ENCODE measurements around the gene ANXA8. TPM values are rescaled to one million over a fixed set of nuclear protein-coding genes. Genes with fewer than 3 reads are reported as not detected.

ANXA8 gene
- total and polyA plus RNA-seq, 2 donors (not counting 3 experiments of a cell fraction or from before 2014, with no cell fraction given): not detected

GRCh38 chr10:47424231-47424630 is 59.7 kb downstream of the ANXA8 start:
- no peak overlapping the region for H3K4me3 ChIP-seq (replicated peaks in 1 of 3; ENCODE audit: insufficient read depth in 1 of 3, low read depth in 1 of 3, low read length in 3 of 3)
- H3K79me2 ChIP-seq (ENCODE audit: control insufficient read depth, insufficient read depth, low read length): no peaks in the 10 kb centered on the region
- ChIA-PET POLR2A (no interaction called here), CTCF (interaction anchor here (1.1 kb wide), 1 partner anchor 62 kb away, joined by 3 read pairs; no protein-coding TSS in a partner anchor)
- dilution Hi-C loops (cut with MboI; ENCODE audit: extremely low pct_ligation_motif_present, low sequenced_read_pairs) (no loop called here), intact Hi-C loops (cut with micrococcal nuclease) (no loop called here)
- no peaks in the 10 kb centered on the region for H3K9me1 ChIP-seq (replicated peaks; ENCODE audit: control insufficient read depth, extremely low read depth, insufficient read depth, low read length)
- no peaks in the 10 kb centered on the region for H3K27me3 ChIP-seq (ENCODE audit: control insufficient read depth in 2 of 2, insufficient read depth in 2 of 2, low read length in 2 of 2)
- no peak overlapping the region for H3K4me2 ChIP-seq (ENCODE audit: insufficient read depth, low read length)
- TF ChIP-seq POLR2A (IDR thresholded peaks at IDR 0.05; ENCODE audit: low read depth, low read length): no peak
- TF ChIP-seq, protein P1, sequence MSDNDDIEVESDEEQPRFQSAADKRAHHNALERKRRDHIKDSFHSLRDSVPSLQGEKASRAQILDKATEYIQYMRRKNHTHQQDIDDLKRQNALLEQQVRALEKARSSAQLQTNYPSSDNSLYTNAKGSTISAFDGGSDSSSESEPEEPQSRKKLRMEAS (IDR thresholded peaks at IDR 0.05; ENCODE audit: insufficient read depth, insufficient read length): no peak
- TF ChIP-seq POLR2AphosphoS5 (IDR thresholded peaks at IDR 0.05; ENCODE audit: insufficient read depth, low read depth, low read length): no peak
- no peak for TF ChIP-seq GATA2 (IDR thresholded peaks at IDR 0.05; ENCODE audit: insufficient read depth, insufficient read length, low read depth, low read length)
- no peak for TF ChIP-seq MYC (IDR thresholded peaks at IDR 0.05; ENCODE audit: low read depth, low read length)
- TF ChIP-seq FOS (IDR thresholded peaks at IDR 0.05; ENCODE audit: borderline replicate concordance, insufficient read depth, low read length): no peak
- no peak for TF ChIP-seq JUN (IDR thresholded peaks at IDR 0.05; ENCODE audit: borderline replicate concordance, insufficient read depth, insufficient read length, low read depth)
- no peak for TF ChIP-seq EZH2 (IDR thresholded peaks at IDR 0.05; ENCODE audit: borderline replicate concordance, low read depth, low read length, severe bottlenecking)
- TF ChIP-seq, protein P2, sequence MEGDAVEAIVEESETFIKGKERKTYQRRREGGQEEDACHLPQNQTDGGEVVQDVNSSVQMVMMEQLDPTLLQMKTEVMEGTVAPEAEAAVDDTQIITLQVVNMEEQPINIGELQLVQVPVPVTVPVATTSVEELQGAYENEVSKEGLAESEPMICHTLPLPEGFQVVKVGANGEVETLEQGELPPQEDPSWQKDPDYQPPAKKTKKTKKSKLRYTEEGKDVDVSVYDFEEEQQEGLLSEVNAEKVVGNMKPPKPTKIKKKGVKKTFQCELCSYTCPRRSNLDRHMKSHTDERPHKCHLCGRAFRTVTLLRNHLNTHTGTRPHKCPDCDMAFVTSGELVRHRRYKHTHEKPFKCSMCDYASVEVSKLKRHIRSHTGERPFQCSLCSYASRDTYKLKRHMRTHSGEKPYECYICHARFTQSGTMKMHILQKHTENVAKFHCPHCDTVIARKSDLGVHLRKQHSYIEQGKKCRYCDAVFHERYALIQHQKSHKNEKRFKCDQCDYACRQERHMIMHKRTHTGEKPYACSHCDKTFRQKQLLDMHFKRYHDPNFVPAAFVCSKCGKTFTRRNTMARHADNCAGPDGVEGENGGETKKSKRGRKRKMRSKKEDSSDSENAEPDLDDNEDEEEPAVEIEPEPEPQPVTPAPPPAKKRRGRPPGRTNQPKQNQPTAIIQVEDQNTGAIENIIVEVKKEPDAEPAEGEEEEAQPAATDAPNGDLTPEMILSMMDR (IDR thresholded peaks at IDR 0.05; ENCODE audit: extremely low read depth in 1 of 2, insufficient read depth in 1 of 2, low read depth in 1 of 2, low read length in 2 of 2): no peak
- no peaks in the 10 kb centered on the region for H4K20me1 ChIP-seq (replicated peaks; ENCODE audit: control insufficient read depth, extremely low read depth, insufficient read depth, low read length)
- DNase-seq (ENCODE audit: low read depth, low spot score): no peak
- no peak for FAIRE-seq
- H3K9ac ChIP-seq (replicated peaks; ENCODE audit: extremely low read depth, insufficient read depth, low read length): no peak overlapping the region
- H2AFZ ChIP-seq (ENCODE audit: low read depth, low read length): no peak overlapping the region
- H3K36me3 ChIP-seq (ENCODE audit: control insufficient read depth in 2 of 2, extremely low read depth in 1 of 2, insufficient read depth in 2 of 2, low read length in 2 of 2): no peaks in the 10 kb centered on the region
- no TSS peak for BruUV-seq (replicated peaks)
- no peaks in the 10 kb centered on the region for H3K4me1 ChIP-seq (ENCODE audit: control insufficient read depth, extremely low read depth, insufficient read depth, low read length)
- no peaks in the 10 kb centered on the region for H3K9me3 ChIP-seq (replicated peaks; ENCODE audit: control insufficient read depth, insufficient read depth, low read length)
- no peak overlapping the region for H3K27ac ChIP-seq (ENCODE audit: insufficient read depth, low read depth, low read length)

All from endothelial cell of umbilical vein (primary cell).